NCI-H774 (cell line): ENCODE data around the gene SPC24.
"Not testable (repeated sequence)": the region's sequence is repeated elsewhere in the genome, so short reads cannot be mapped to it uniquely, and the experiment has no call there.

Experiments
- DNase-seq: peaks from one replicate; lab custom pipeline; 2025; lab: John Stamatoyannopoulos, UW

The SPC24 gene

DNA sequence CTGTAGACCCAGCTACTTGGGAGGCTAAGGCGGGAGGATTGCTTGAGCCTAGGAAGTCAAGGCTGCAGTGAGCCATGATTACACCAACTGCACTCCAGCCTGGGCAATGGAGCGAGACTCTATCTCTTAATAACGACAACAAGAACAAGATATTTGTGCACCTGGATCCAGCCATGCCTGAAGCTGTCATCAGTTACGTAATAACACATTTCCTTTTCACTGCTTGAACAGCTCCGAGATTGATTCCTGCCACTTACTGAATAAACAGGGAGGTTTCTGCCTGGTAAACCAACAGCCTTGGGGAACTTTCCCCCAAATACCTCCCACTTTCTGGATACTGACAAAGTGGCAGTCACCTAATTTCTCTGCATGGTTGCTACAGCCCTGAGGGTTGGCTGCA, 36.4 kb upstream of the SPC24 start:
- no peak for DNase-seq

DNA sequence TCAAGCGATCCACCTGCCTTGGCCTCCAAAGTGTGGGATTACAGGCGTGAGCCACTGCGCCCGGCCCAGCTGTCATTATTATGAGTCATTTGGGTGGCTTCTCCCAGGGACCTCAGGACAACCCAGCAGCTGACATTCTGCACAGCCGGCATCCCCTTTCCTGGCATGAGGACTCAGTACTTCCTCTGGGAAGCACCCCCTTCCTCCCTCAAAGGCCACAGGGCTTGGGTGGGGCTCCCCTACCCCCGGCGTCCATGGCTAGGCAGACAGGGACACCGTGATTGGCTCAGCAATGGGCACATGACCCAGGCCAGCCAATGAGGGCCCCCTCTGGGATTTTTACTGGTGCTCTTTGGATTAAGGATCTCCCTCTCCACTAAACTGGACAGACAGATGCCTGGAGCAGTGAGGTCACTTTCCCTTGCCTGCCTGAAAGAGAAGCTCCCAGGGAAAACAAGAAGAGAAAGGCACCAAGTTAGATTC, 35.7 kb upstream of the SPC24 start:
- no peak for DNase-seq

DNA sequence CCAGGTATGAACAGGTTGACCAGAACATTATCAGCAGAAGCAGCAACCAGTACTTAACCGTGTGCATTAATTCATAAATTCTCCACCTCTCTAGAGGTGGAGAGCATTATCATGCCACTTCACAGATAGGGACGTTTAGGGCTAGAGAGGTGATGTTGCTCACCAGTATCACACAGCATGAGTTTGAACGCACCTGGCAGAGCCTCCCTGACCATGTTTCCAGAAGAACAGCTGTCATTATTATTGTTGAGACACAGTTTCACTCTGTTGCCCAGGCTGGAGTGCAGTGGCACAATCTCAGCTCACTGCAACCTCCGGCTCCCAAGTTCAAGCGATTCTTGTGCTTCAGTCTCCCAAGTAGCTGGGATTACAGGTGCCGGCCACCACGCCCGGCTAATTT, 34.9 kb upstream of the SPC24 start:
- DNase-seq = no peak

GRCh38 chr19:11187441-11187840, 31.9 kb upstream of the SPC24 start:
- DNase-seq = no peak

GRCh38 chr19:11182994-11183393, 27.4 kb upstream of the SPC24 start:
- no peak for DNase-seq

DNA sequence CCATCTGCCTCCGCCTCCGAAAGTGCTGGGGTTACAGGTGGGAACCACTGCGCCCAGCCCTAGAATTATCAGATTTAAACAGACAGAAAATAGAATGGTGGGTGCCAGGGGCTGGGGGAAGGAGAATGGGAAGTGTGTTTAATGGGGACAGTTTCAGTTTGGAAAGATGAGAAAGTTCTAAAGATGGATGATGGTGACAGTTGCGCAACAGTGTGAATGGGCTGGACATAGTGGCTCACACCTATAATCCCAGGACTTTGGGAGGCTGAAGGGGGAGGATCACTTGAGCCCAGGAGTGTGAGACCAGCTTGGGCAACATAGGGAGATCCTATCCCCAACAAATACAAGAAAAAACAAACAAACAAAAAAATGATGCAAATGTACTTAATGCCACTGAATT, 25.9 kb upstream of the SPC24 start:
- no peak for DNase-seq

DNA sequence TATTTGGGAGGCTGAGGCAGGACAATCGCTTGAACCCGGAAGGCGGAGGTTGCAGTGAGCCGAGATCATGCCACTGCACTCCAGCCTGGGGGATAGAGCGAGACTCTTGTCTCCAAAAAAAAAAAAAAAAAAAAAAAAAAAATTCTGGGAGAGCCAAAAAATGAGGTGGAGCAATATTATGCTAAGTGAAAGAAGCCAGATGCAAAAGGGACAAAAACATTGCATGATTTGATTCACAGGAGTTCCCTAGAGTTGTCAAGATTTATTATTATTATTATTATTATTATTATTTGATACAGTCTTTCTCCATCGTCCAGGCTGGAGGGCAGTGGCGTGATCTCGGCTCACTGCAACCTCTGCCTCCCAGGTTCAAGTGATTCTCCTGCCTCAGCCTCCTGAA, 25.4 kb upstream of the SPC24 start:
- not testable (repeated sequence) for DNase-seq

DNA sequence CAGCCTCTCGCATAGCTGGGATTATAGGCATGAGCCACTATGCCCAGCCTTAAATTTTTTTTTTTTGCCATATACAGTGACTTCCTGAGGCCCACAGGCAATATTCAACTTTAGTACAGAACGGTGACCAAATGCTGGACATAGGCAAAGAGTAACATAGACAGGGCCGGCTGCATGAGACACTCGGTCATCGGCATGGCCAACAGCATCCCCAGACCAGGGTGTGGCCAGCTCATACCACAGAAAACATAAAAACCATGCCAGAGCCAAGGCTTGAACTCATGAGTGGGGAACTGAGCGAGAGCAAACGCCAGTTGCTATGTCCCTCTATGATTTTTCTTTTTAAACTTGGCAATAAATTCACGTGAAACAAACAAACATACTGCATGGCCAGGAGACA, 24.8 kb upstream of the SPC24 start:
- DNase-seq = no peak

DNA sequence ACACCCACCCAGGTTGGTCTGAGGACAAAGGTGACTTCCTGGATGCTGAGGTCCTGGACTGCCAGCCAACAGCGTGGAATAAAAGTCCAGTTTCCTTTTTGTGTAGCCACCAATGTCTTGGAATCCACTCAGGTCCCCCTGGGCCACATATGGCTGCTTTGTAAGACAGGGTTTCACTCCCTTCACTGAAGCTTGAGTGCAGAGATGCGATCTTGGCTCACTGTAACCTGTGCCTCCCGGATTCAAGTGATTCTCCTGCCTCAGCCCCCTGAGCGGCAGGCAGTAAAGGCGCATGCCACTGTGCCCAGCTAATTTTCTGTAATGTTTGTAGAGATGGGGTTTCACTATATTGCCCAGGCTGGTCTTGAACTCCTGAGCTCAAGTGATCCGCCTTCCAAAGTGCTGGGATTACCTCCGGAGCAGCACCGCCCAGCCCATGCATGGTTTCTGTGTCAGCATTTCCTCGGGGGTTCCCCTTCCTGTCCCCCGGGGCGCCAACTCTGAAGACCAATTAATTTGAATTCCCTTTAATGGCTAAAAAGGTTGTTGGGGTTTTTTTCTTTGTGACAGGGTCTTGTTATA, 24.2 kb upstream of the SPC24 start:
- no peak for DNase-seq

DNA sequence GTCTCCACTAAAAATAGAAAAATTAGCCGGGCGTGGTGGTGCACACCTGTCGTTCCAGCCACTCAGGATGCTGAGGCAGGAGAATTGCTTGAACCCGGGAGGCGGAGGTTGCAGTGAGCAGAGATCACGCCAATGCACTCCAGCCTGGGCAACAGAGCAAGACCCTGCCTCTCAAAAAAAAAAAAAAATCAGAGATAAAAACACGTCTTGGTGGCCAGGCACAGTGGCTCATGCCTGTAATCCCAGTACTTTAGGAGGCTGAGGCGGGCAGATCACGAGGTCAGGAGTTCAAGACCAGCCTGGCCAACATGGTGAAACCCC, 23.5 kb upstream of the SPC24 start:
- DNase-seq = not testable (repeated sequence)

- no peak for DNase-seq
Observed at GRCh38 chr19:11177592-11177991, 22.0 kb upstream of the SPC24 start.

DNA sequence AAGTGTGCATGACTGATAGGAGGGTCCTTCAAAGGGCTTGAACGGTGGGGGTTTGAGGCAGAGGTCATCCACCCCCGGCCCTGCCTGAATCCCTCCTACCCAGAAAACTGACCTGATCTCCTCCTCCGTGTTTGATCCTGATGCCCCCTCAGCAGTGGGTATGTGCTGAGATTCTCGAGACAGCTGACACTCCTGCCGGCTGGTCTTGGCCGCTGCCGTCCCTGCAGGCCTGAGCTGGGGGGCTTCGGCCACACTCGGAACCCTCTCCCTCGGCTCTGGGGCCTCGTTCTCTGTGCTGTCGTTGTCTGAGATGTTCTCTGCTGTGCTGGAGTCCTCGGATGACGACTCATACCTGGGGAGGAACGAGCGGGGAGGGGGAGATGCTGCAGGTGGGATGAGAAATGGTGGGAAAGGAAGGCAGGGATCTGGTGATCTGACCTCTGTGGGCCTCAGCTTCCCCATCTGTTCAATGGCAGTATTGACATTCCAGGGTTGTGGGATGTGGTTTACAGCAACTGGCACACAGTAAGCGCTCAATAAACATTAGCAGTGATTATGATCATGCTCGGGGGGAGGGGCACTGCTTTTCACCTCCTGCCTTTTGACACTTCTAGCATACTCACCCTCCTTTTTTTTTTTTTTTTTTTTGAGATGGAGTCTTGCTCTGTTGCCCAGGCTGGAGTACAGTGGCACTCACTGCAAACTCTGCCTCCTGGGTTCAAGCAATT, 21.0 kb upstream of the SPC24 start:
- DNase-seq = no peak

GRCh38 chr19:11175920-11176319, 20.3 kb upstream of the SPC24 start:
- no peak for DNase-seq

DNA sequence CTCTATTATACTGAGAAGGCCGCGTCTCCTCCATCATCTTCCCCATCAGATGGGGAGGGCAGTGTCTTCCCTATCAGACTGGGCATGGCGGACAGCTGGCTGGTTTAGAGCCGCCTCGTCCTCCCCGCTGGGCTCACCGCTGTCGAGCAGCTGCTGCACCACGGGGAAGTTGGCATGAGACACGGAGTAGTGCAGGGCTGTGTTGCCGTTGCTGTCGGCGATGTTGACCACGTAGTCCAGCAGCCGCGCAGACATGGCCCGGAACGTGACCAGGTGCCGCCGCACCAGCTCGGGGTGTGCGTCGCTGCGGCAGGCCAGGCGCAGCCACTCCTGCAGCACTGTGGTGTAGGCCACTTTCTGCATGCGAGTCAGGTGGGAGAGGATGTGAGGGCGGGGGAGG, 18.8 kb upstream of the SPC24 start:
- DNase-seq = no peak

- no peak for DNase-seq
Observed at GRCh38 chr19:11173516-11174155, 18.1 kb upstream of the SPC24 start.

DNA sequence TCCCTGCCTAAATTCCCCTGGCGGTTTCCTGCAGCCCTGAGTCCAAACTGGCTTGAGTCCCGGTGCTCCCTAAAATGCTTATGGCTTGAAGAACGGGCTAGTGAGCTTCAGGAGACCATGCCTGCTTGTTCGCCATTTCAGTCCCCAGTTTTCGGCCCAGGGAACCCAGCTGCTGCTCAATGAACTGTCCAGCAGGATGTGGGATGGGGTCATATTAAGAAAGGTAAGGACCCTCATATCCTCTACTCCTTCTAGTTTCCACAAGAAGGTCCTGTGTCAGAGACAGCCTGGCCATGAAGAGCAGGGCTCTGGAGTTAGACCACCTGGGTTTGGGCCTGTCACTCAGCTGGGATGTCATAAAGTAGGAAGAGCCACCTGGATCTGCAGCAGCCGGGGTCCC, 17.0 kb upstream of the SPC24 start:
- DNase-seq = no peak

DNA sequence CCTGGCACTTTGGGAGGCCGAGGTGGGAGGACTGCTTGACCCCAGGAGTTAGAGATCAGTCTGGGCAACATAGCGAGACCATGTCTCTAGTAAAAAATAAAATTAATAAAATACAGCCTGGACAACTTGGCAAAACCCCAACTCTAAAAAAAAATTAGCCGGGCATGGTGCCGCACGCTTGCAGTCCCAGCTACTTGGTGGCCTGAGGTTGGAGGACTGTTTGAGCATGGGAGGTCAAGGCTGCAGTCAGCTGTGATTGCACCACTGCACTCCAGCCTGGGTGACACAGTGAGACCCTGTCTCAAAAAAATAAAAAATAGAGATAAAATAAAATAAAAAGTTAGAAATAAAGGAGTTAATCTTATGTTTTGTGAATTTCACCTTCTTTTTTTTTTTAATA, 15.6 kb upstream of the SPC24 start:
- DNase-seq = no peak

GRCh38 chr19:11169896-11170678, 14.5 kb upstream of the SPC24 start:
- no peak for DNase-seq

DNA sequence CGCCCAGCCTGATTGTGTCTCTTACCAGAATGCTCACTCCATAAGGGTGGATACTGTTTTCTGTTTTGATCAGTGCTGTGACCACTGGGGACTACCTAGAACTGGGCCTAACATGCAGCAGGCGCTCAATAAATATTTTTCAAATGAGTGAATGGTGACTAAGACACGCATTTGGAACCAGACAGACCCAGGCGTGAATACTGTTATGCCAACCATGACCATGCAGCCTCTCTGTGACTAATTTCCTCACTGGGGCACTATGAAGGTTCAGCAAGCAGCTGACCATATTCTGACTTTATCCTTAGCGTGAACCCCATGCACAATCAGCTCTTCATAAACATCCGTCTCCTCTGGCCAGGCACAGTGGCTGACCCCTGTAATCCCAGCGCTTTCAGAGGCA, 13.0 kb upstream of the SPC24 start:
- DNase-seq = no peak

DNA sequence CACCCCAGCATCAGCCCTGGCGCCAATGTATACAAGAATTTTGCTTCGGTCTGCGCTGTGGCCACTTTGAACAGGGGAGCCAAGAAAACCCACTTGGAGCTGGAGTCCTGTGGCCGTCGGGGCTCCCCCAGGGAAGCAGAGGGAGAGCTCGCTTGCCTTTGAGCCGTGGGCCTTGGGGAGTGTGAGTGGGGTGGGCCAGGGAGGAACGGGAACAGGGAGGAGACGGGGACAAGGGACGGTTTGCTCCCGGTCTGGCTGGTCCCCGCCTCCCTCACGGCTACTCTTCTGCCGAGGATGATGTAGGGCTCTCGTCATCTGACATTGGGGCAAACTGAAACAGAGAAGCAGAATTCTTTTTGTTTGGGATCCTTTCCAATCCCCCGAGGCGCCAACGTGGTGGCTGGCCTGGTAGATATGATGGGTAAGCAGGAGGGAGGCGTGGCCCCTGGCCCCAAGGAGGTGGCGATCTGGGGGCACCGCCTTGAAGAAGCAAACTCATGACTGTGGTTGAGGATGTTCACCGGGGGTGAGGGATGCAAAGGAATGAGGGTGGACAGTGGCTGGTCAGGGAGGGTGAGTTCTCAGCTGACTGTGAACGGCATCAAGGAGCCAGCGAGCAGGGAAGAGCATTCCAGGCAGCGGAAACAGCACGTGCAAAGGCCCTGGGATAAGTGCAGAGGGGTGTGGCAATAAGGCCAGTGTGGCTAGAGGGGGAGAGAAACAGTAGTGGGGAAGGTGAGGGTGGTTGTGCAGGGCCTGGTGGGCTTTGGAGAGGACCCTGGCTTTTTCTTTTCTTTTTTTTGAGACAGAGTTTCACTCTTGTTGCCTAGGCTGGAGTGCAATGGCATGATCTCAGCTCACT, 10.9 kb upstream of the SPC24 start:
- DNase-seq = no peak

- DNase-seq = no peak
Observed at GRCh38 chr19:11165486-11166030, 10.0 kb upstream of the SPC24 start.
